ENCODE results near the gene SON.
"Not testable (repeated sequence)": the region's sequence is repeated elsewhere in the genome, so short reads cannot be mapped to it uniquely, and the experiment has no call there.

Gene SON

DNA sequence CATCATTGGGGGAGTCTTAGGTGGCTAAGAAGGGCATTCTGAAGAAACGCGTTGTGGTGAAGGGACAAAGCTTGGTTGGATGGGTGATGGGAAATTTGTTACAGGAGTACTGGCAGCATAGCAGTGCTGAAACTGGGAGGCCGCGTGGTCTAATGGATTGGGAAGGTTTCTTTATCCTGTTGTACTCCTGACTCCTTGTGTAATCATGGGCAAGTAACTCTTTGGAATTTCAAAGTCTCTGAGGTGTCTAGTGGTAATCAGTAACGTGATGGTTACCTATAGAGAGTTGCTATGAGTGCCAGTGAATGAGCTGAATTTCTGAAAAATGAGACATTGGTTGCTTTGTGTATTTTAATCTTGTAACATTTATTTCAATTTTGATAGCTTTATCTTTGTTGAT is 27.2 kb downstream of the SON start:
- DNase-seq (ENCODE audit: low read depth) = no peak

DNA sequence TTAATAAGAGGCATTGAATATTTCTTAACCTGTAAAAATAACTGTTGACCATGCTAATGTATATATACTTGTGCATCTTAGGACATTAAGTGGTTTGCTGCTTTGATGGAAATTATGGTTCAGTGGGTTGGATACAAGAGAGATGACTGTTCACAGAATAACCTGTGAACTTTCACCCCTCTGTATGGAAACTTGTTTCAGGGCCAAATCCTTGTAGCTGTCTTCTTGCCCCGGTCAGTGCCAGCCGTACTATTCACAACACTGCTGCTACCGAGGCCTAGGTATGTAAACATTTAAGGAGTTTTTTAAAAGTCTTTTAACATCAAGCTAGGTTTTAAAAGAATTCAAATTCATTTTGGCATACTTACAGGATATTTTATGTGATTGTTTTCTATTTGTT is 29.5 kb downstream of the SON start:
- no peak for DNase-seq (ENCODE audit: low read depth)

DNA sequence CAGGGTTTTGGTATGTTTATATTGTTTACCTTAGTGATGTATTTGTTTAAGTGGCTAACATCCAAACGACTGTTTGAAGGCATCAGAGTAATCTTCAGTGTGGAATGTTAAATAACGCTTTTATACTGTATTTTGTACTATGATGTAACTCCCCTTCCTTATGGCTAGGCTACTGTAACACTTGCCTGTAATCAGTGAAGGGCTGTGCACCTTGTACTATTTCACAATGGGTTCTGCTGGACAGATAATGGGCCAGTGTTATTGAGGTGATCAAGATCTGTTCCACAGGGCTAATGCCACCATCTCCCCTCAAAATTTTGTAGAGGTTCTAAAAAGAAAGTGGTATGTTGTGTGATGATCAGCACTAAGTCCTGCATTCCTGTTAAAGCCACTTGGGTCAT is 33.9 kb downstream of the SON start:
- not testable (repeated sequence) for DNase-seq (ENCODE audit: low read depth)

GRCh38 chr21:33578214-33578613 is 35.4 kb downstream of the SON start:
- no peak for DNase-seq (ENCODE audit: low read depth)

DNA sequence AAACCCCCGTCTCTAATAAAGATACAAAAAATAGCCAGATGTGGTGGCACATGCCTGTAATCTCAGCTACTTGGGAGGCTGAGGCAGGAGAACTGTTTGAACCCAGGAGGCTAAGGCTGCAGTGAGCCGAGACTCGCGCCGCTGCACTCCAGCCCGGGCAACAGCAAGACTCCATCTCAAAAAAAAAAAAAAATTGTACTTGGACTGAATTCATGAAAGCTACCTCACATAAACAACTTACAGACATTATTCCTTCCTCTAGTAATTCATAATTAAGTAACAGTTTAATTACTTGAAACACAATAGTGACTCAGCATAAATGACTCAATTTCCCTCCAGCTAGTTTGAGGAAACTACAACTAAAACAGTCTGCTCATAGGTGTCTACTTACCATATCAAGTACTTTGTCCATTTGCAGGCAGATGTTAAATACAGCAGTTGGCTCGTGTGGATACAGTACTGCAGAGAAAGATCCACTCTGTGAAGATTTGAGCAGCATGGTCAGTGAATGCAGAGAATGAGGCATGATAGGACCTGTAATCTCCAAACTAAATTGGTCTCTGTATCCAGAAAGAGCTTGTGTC is 36.2 kb downstream of the SON start:
- DNase-seq (ENCODE audit: low read depth) = no peak

- DNase-seq (ENCODE audit: low read depth) = no peak
Observed at GRCh38 chr21:33584455-33584854, 41.6 kb downstream of the SON start.

DNA sequence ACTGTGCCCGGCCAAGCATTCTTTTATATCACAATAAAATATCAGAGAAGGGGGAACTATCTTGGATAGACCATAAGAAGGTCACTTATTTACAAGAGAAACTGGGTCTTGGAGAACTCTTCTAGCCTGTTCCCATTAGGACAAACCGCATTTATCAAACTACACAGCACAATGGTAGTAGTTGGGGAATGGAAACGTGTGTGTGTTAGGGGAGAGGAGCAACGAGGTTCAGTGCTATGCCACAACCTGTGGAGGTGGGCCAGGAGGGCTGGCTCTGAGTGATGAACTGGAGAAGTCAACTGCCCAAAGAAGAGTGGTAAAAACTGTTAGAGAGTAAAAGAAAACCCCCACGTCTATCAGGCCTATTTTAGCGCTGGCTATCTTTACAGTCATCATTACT is 44.1 kb downstream of the SON start:
- no peak for DNase-seq (ENCODE audit: low read depth)

GRCh38 chr21:33587792-33588484 is 45.1 kb downstream of the SON start:
- DNase-seq (ENCODE audit: low read depth) = no peak

- peak; percentile 87 for DNase-seq (ENCODE audit: low read depth)
Observed at GRCh38 chr21:33588485-33589335, 45.9 kb downstream of the SON start, which contains the start of gene DONSON. Gene DONSON (minus strand): TSS chr21:33588684. CDS start chr21:33588641, 43 bp downstream.

GRCh38 chr21:33598051-33598450 is 55.2 kb downstream of the SON start:
- no peak for DNase-seq (ENCODE audit: low read depth)

GRCh38 chr21:33608559-33608958 is 65.7 kb downstream of the SON start:
- DNase-seq (ENCODE audit: low read depth) = no peak

- no peak for DNase-seq (ENCODE audit: low read depth)
Observed at GRCh38 chr21:33611006-33611744, 68.3 kb downstream of the SON start.

GRCh38 chr21:33617565-33617964 is 74.7 kb downstream of the SON start:
- not testable (repeated sequence) for DNase-seq (ENCODE audit: low read depth)

- no peak for DNase-seq (ENCODE audit: low read depth)
Observed at GRCh38 chr21:33618407-33618806, 75.6 kb downstream of the SON start.

GRCh38 chr21:33619726-33620125 is 76.9 kb downstream of the SON start:
- no peak for DNase-seq (ENCODE audit: low read depth)

- DNase-seq (ENCODE audit: low read depth) = no peak
Observed at GRCh38 chr21:33622253-33622652, 79.4 kb downstream of the SON start.

GRCh38 chr21:33626151-33626550 is 83.3 kb downstream of the SON start:
- DNase-seq (ENCODE audit: low read depth) = not testable (repeated sequence)
